H1 (cell line): Measurements from ENCODE around the gene RPS6KA2. TPM values are rescaled to one million over a fixed set of nuclear protein-coding genes. Genes with fewer than 3 reads are reported as not detected.

Source experiments
- CTCF ChIA-PET: fragments of 300-600 bp; sonication (Branson Sonifier 250); formaldehyde crosslinking; loops from one replicate; lab custom pipeline; 2021; ENCODE audit not compliant: partially characterized antibody; lab: Charles Lee
- POLR2A ChIA-PET: fragments of 300-600 bp; sonication (Branson Sonifier 250); formaldehyde crosslinking; loops from one replicate; lab custom pipeline; 2021; ENCODE audit warnings: inconsistent platforms; ENCODE audit not compliant: partially characterized antibody; lab: Charles Lee
- DNase-seq, 2 experiments: peaks; one replicate each; pipeline versions ENCODE4 v3.0.0 to v3.0.0-alpha.2; 2010 to 2022; ENCODE audit warnings: low spot score in 2 of 2, low read depth in 1 of 2, mixed read lengths in 1 of 2
- FAIRE-seq: peaks from 2 replicates; lab custom pipeline; 2011; peaks lifted over from hg19 to GRCh38; lab: Jason Lieb, UNC
- H2AFZ ChIP-seq: 2 replicates; pipeline ENCODE4 v1.8.1; 2012; ENCODE audit warnings: low read length, inconsistent platforms
- H2AK5ac ChIP-seq: 2 replicates; pipeline ENCODE4 v1.6.1; 2013; ENCODE audit warnings: low read depth, low read length
- H2BK120ac ChIP-seq: replicated peaks from 2 replicates; pipeline ENCODE3; 2013; ENCODE audit warnings: low read depth, low read length, inconsistent platforms
- H2BK12ac ChIP-seq: 2 replicates; pipeline ENCODE4 v1.6.1; 2013; ENCODE audit warnings: low read depth, low read length
- H2BK15ac ChIP-seq: 2 replicates; pipeline ENCODE4 v1.6.1; 2013; ENCODE audit warnings: low read length
- H2BK20ac ChIP-seq: 2 replicates; pipeline ENCODE4 v1.6.1; 2013; ENCODE audit warnings: low read length
- H2BK5ac ChIP-seq: 2 replicates; pipeline ENCODE4 v1.6.1; 2013; ENCODE audit warnings: low read depth, low read length
- H3K14ac ChIP-seq: 2 replicates; pipeline ENCODE4 v1.6.1; 2013; ENCODE audit warnings: inconsistent platforms; ENCODE audit not compliant: insufficient read length
- H3K18ac ChIP-seq: 2 replicates; pipeline ENCODE4 v1.6.1; 2013; ENCODE audit warnings: low read length; ENCODE audit errors: extremely low read depth
- H3K23ac ChIP-seq: 2 replicates; pipeline ENCODE4 v1.6.1; 2013; ENCODE audit warnings: inconsistent platforms; ENCODE audit not compliant: insufficient read length
- H3K23me2 ChIP-seq: 2 replicates; pipeline ENCODE4 v1.6.1; 2013; ENCODE audit warnings: low read depth, low read length
- H3K27ac ChIP-seq: 2 replicates; pipeline ENCODE4 v1.6.1; 2011; ENCODE audit warnings: low read depth, low read length, inconsistent platforms
- H3K27me3 ChIP-seq, 4 experiments: replicated peaks in 1 of 4; 1 replicate in 1 of 4; 2 replicates in 3 of 4; pipeline versions ENCODE4 v1.6.1 to v1.8.1; 2011 to 2013; ENCODE audit warnings: low read length in 3 of 4, mild to moderate bottlenecking in 3 of 4, inconsistent platforms in 2 of 4, mixed read lengths in 2 of 4, moderate library complexity in 1 of 4; ENCODE audit not compliant: control insufficient read depth in 3 of 4, insufficient read depth in 3 of 4; ENCODE audit errors: extremely low read depth in 1 of 4
- H3K36me3 ChIP-seq, 4 experiments: 2 replicates each; pipeline versions ENCODE4 v1.6.1 to v1.8.1; 2011 to 2013; ENCODE audit warnings: mild to moderate bottlenecking in 4 of 4, low read length in 3 of 4, moderate library complexity in 2 of 4, control low read depth in 1 of 4, inconsistent platforms in 1 of 4; ENCODE audit not compliant: insufficient read depth in 4 of 4, control insufficient read depth in 2 of 4
- H3K4ac ChIP-seq: replicated peaks from 2 replicates; pipeline ENCODE3; 2013; ENCODE audit warnings: low read length, low read depth, mixed read lengths, inconsistent platforms; ENCODE audit not compliant: insufficient read length
- H3K4me1 ChIP-seq, 4 experiments: replicated peaks in 1 of 4; 1 replicate in 1 of 4; 2 replicates in 3 of 4; pipeline versions ENCODE4 v1.6.1 to v1.8.1; 2011 to 2013; ENCODE audit warnings: low read length in 3 of 4, inconsistent platforms in 2 of 4, mixed read lengths in 1 of 4; ENCODE audit not compliant: insufficient read depth in 4 of 4, control insufficient read depth in 3 of 4
- H3K4me2 ChIP-seq, 2 experiments: 2 replicates each; pipeline versions ENCODE4 v1.6.1 to v1.8.1; 2011 to 2013; ENCODE audit warnings: low read depth in 2 of 2, low read length in 2 of 2, control low read depth in 1 of 2, inconsistent platforms in 1 of 2, mild to moderate bottlenecking in 1 of 2; ENCODE audit not compliant: insufficient read depth in 1 of 2
- H3K4me3 ChIP-seq, 4 experiments: fragments of 200-600, 300-600 bp in 1 of 4; sonication (generic), shearing (Covaris generic), sonication (Bioruptor Twin) in 1 of 4; 2 replicates each; pipeline versions ENCODE4 v1.5.1 to v1.8.1; 2011 to 2016; ENCODE audit warnings: low read length in 4 of 4, low read depth in 3 of 4, control low read depth in 2 of 4, inconsistent platforms in 2 of 4, mild to moderate bottlenecking in 2 of 4, mixed read lengths in 1 of 4, moderate library complexity in 1 of 4; ENCODE audit not compliant: insufficient read depth in 2 of 4; ENCODE audit errors: extremely low read depth in 1 of 4
- H3K56ac ChIP-seq: replicated peaks from 2 replicates; pipeline ENCODE3; 2013; ENCODE audit warnings: low read depth, mild to moderate bottlenecking, mixed read lengths, low read length, inconsistent platforms; ENCODE audit not compliant: insufficient read length
- H3K79me1 ChIP-seq: 2 replicates; pipeline ENCODE4 v1.6.1; 2013; ENCODE audit warnings: low read depth, low read length, control low read depth
- H3K79me2 ChIP-seq, 2 experiments: 2 replicates each; pipeline versions ENCODE4 v1.6.1 to v1.8.1; 2012 to 2013; ENCODE audit warnings: low read length in 2 of 2, mild to moderate bottlenecking in 2 of 2, inconsistent platforms in 1 of 2; ENCODE audit not compliant: insufficient read depth in 2 of 2, control insufficient read depth in 1 of 2
- H3K9ac ChIP-seq, 4 experiments: replicated peaks in 1 of 4; 1 replicate in 1 of 4; 2 replicates in 3 of 4; pipeline versions ENCODE4 v1.6.1 to v1.8.1; 2011 to 2013; ENCODE audit warnings: low read depth in 3 of 4, low read length in 3 of 4, control low read depth in 2 of 4, mild to moderate bottlenecking in 2 of 4, moderate library complexity in 2 of 4, inconsistent platforms in 1 of 4; ENCODE audit errors: extremely low read depth in 1 of 4
- H3K9me3 ChIP-seq, 2 experiments: 2 replicates each; pipeline versions ENCODE4 v1.6.1 to v1.8.1; 2012 to 2013; ENCODE audit warnings: mild to moderate bottlenecking in 2 of 2, moderate library complexity in 2 of 2, control low read depth in 1 of 2, inconsistent platforms in 1 of 2, low read depth in 1 of 2, low read length in 1 of 2, mixed read lengths in 1 of 2; ENCODE audit not compliant: insufficient read depth in 2 of 2
- H4K20me1 ChIP-seq, 2 experiments: replicated peaks in 1 of 2; 2 replicates each; pipeline versions ENCODE3 to v1.8.1; 2011 to 2013; ENCODE audit warnings: inconsistent platforms in 2 of 2, low read length in 2 of 2, mild to moderate bottlenecking in 1 of 2; ENCODE audit not compliant: insufficient read depth in 2 of 2, control insufficient read depth in 1 of 2
- H4K5ac ChIP-seq: 2 replicates; pipeline ENCODE4 v1.6.1; 2013; ENCODE audit warnings: low read length, low read depth, mixed read lengths, inconsistent platforms; ENCODE audit not compliant: insufficient read length
- H4K8ac ChIP-seq: 2 replicates; pipeline ENCODE4 v1.8.0; 2013; ENCODE audit warnings: mild to moderate bottlenecking, moderate library complexity, low read length, inconsistent platforms; ENCODE audit not compliant: insufficient read depth; ENCODE audit errors: extremely low read depth
- H4K91ac ChIP-seq: replicated peaks from 2 replicates; pipeline ENCODE3; 2013; ENCODE audit warnings: low read length, mixed read lengths, inconsistent platforms; ENCODE audit not compliant: insufficient read length
- CHD1 ChIP-seq: IDR thresholded peaks from 2 replicates; pipeline ENCODE4 v1.6.1; 2012; ENCODE audit warnings: low read depth, low read length, improper control_type of control experiment
- CREB1 ChIP-seq: IDR thresholded peaks from 2 replicates; pipeline ENCODE4 v1.6.1; 2012; ENCODE audit warnings: inconsistent platforms
- CTBP2 ChIP-seq: IDR thresholded peaks from 2 replicates; pipeline ENCODE4 v1.7.0; 2011; ENCODE audit warnings: borderline replicate concordance, mild to moderate bottlenecking, moderate library complexity, mixed read lengths, low read length; ENCODE audit not compliant: insufficient read depth, insufficient read length
- HDAC2 ChIP-seq, 2 experiments: fragments of 300-600 bp in 1 of 2; sonication (generic) in 1 of 2; IDR thresholded peaks; 2 replicates each; pipeline ENCODE4 v1.6.1; 2011 to 2012; ENCODE audit warnings: low read depth in 2 of 2, low read length in 2 of 2, mild to moderate bottlenecking in 2 of 2, moderate library complexity in 2 of 2, borderline replicate concordance in 1 of 2, inconsistent platforms in 1 of 2
- NANOG ChIP-seq: IDR thresholded peaks from 2 replicates; pipeline ENCODE4 v1.6.1; 2011; ENCODE audit warnings: low read length, low read depth, mild to moderate bottlenecking, inconsistent platforms; ENCODE audit not compliant: insufficient read depth, poor library complexity, severe bottlenecking
- NRF1 ChIP-seq: IDR thresholded peaks from 2 replicates; pipeline ENCODE4 v1.6.1; 2011; ENCODE audit warnings: mild to moderate bottlenecking, low read depth, low read length, improper control_type of control experiment
- POU5F1 ChIP-seq: IDR thresholded peaks from 2 replicates; pipeline ENCODE4 v1.6.1; 2011; ENCODE audit warnings: low read depth, mild to moderate bottlenecking, low read length, moderate library complexity
- SAP30 ChIP-seq: fragments of 300-600 bp; sonication (generic); IDR thresholded peaks from 2 replicates; pipeline ENCODE4 v1.7.1; 2012; ENCODE audit warnings: low read length, moderate library complexity, mild to moderate bottlenecking, inconsistent platforms; ENCODE audit not compliant: insufficient read depth, insufficient replicate concordance
- SIRT6 ChIP-seq: IDR thresholded peaks from one replicate; pipeline ENCODE4 v1.7.1; 2012; ENCODE audit warnings: low read length, inconsistent platforms
- WGBS, 2 experiments: shearing (Covaris generic) in 1 of 2; methylation state at CpG; one replicate each; pipeline versions ENCODE4 v1.1.6 to v1.1.7; 2013 to 2015; ENCODE audit warnings: low lambda C conversion rate in 2 of 2, mixed read lengths in 2 of 2, inconsistent platforms in 1 of 2, low coverage in 1 of 2, missing lambda C conversion rate in 1 of 2; ENCODE audit not compliant: insufficient replicate concordance in 2 of 2, insufficient coverage in 1 of 2, insufficient read length in 1 of 2; ENCODE audit errors: extremely low coverage in 1 of 2, missing lambda C conversion rate in 1 of 2; 5-methylcytosine and 5-hydroxymethylcytosine counted together
- polyA plus RNA-seq, 7 experiments: library from polyadenylated mRNA; depleted of rRNA in 3 of 7; stranded (reverse) in 5 of 7; unstranded in 2 of 7; fragments of >200 nt in 5 of 7; fragments of 200-250 nt in 2 of 7; gene quantifications; 1 replicate in 5 of 7; 2 replicates in 1 of 7; 4 replicates in 1 of 7; pipeline versions ENCODE4 v1.2.1 to v1.2.3, GENCODE V29; 2011 to 2013; ENCODE audit warnings: missing spikeins in 2 of 7, mixed read lengths in 2 of 7
- total RNA-seq: library from RNA; stranded (reverse); fragmentation: NEBNext Ultra II Directional; extraction: Animal tissue kit (Norgen Biotek cat#: 25700); gene quantifications from 2 replicates; pipeline ENCODE4 v1.2.1, GENCODE V29; 2021

RPS6KA2 gene
- total and polyA plus RNA-seq, 2 of the 8 experiments (the other 6 are each of a cell fraction or from before 2014, with no cell fraction given), result 8.8 to 25.7 TPM

DNA sequence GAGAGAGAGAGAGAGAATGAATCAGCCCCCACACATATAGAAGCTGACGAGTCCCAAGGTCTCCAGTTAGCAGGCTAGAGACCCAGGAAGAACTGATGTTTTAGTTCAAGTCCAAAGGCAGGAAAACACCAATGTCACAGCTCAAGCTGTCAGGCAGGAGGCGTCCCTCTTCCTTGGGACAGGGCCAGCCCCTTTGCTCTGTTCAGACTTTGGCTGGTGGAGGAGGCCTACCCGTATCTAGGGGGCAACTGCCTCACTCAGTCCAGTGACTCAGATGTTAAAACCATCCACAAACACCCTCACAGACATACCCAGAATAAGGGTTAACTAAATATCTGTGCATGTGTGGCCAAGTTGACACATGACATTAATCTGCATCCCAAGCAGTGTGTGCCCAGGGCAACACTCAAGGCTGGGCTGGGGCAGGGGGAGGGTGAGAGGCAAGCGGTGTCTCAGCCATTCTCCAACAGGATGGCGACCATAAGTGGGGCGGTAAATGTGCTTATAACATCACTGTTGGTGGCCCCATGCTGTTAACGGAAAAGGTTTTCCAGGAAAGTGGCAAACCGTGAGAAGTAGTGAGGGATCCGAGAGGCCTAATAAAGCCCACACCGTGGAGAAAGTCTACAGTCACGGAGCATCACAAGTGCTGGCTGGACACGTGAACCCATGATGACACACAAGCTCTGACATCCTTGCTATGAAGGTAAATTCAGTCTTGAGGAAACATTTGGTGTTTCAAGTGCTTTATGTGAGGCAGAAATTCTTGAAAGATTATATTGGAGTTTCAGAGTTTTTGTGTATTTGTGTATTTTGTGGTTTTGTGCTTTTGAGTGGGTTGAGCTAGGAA, 68.7 kb downstream of the RPS6KA2 start:
- no peak overlapping the region for H3K4ac ChIP-seq

More for the DNA sequence above, 68.7 kb downstream of the RPS6KA2 start:
- H3K14ac ChIP-seq, result no peak overlapping the region
- H2BK5ac ChIP-seq, result no peak overlapping the region
- H3K4me2 ChIP-seq, result no peak overlapping the region
- DNase-seq (no peak), FAIRE-seq (no peak)
- peaks cover 0 to 10% (median 1%) of the 10 kb centered on the region in 4 experiments; a peak in 5 of 7 replicates for H3K4me1 ChIP-seq
- no peak overlapping the region for H2AFZ ChIP-seq
- no peak overlapping the region for H4K8ac ChIP-seq
- no peak overlapping the region for H2BK15ac ChIP-seq
- no peak overlapping the region for H2BK20ac ChIP-seq
- peaks cover 3 to 7% of the 10 kb centered on the region in 2 experiments for H4K20me1 ChIP-seq
- no peak overlapping the region for H3K56ac ChIP-seq
- no peak overlapping the region for H2AK5ac ChIP-seq
- H3K23ac ChIP-seq, result no peak overlapping the region
- H3K23me2 ChIP-seq, result no peaks in the 10 kb centered on the region
- H3K9me3 ChIP-seq, result no peaks in the 10 kb centered on the region
- no peaks in the 10 kb centered on the region for H3K36me3 ChIP-seq
- no peak overlapping the region for H4K5ac ChIP-seq
- peaks cover 3 to 45% of the 10 kb centered on the region in 2 experiments; a peak in 3 of 4 replicates for H3K79me2 ChIP-seq
- no peak overlapping the region for H3K9ac ChIP-seq
- no peak overlapping the region for H3K27ac ChIP-seq
- peaks cover 5% of the 10 kb centered on the region for H3K79me1 ChIP-seq
- POLR2A ChIA-PET, result no interaction called here
- no peak for TF ChIP-seq SAP30
- no peak for TF ChIP-seq NRF1
- TF ChIP-seq NANOG, result no peak
- TF ChIP-seq POU5F1, result no peak
- no peak for TF ChIP-seq CHD1
- TF ChIP-seq CTBP2, result no peak
- TF ChIP-seq HDAC2 (IDR thresholded peaks at IDR 0.05; ENCODE audit: borderline replicate concordance in 1 of 2, low read depth in 2 of 2, low read length in 2 of 2), result no peak
- no peak for TF ChIP-seq CREB1
- TF ChIP-seq SIRT6, result no peak
- CTCF ChIA-PET, result no interaction called here
- WGBS, 2 experiments, result 87% methylated on average over 12 of the region's 12 CpGs; no CpG with 5 or more reads in 1 of the 2 experiments
- H3K18ac ChIP-seq, result no peak overlapping the region
- H4K91ac ChIP-seq, result no peak overlapping the region
- no peaks in the 10 kb centered on the region for H3K27me3 ChIP-seq
- H2BK12ac ChIP-seq, result no peak overlapping the region
- H2BK120ac ChIP-seq, result no peak overlapping the region
- no peak overlapping the region for H3K4me3 ChIP-seq
